ENCODE measurements around the gene TTYH2.

DNA sequence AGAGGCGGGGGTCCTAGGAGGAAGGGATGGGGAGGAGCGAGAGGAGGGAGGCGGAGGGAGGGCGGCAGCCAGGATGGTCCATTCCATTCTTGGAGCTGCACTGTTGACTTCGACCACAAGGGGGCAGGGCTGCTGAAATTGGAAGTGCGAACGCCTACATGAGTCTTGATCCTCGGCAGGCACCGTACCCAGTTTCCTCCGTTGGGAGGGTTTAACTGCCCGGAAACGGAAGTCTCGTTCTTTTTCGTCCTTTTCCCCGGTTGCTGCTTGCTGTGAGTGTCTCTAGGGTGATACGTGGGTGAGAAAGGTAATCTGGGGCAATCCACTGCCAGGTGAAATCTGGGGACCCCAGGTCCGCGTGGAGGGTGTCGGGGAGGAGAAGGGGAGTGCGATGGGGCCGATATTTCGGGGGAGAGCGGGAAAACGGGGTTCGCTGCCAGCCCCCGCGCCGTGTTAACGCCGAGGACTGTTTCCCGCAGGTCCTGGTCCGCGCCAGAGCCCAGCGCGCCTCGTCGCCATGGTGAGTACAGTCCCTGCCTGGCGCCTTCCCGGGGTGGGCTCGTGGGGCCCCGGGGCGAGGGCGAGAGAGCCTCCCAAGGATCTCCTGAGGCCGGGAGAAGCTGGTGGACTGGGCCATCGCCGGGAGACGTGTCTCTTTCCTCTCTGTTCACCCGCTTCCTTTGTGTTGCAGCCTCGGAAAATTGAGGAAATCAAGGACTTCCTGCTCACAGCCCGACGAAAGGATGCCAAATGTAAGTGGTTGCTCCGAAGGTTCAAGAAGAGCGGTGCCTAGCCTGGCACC, 9.7 kb upstream of the TTYH2 start, which contains the start of gene RPL38:
- TF ChIP-seq TCF12 (IDR thresholded peaks at IDR 0.05) (0 out of 2 replicates have a peak, but pooled peaks have one; percentile 24), POLR2AphosphoS5 (IDR thresholded peaks at IDR 0.05; ENCODE audit: low read depth, low read length) (peak; percentile 100), YY1 (IDR thresholded peaks at IDR 0.05; ENCODE audit: low read depth) (peak; percentile 49; the same call in 1 of the 2 replicates), RAD21 (IDR thresholded peaks at IDR 0.05; ENCODE audit: low read length) (peak; percentile 57), EP300 (IDR thresholded peaks at IDR 0.05; ENCODE audit: borderline replicate concordance in 1 of 2, low read depth in 1 of 2, low read length in 1 of 2) (peak in 1 of 2 experiments; percentile 75; a peak in 3 of 4 replicates), EZH2phosphoT487 (IDR thresholded peaks at IDR 0.05; ENCODE audit: borderline replicate concordance, low read depth) (no peak), MEF2A (IDR thresholded peaks at IDR 0.05; ENCODE audit: borderline replicate concordance, low read depth) (no peak)
- TF ChIP-seq, protein P1, sequence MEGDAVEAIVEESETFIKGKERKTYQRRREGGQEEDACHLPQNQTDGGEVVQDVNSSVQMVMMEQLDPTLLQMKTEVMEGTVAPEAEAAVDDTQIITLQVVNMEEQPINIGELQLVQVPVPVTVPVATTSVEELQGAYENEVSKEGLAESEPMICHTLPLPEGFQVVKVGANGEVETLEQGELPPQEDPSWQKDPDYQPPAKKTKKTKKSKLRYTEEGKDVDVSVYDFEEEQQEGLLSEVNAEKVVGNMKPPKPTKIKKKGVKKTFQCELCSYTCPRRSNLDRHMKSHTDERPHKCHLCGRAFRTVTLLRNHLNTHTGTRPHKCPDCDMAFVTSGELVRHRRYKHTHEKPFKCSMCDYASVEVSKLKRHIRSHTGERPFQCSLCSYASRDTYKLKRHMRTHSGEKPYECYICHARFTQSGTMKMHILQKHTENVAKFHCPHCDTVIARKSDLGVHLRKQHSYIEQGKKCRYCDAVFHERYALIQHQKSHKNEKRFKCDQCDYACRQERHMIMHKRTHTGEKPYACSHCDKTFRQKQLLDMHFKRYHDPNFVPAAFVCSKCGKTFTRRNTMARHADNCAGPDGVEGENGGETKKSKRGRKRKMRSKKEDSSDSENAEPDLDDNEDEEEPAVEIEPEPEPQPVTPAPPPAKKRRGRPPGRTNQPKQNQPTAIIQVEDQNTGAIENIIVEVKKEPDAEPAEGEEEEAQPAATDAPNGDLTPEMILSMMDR (IDR thresholded peaks at IDR 0.05) = peak; percentile 99
- TF ChIP-seq, protein P2, sequence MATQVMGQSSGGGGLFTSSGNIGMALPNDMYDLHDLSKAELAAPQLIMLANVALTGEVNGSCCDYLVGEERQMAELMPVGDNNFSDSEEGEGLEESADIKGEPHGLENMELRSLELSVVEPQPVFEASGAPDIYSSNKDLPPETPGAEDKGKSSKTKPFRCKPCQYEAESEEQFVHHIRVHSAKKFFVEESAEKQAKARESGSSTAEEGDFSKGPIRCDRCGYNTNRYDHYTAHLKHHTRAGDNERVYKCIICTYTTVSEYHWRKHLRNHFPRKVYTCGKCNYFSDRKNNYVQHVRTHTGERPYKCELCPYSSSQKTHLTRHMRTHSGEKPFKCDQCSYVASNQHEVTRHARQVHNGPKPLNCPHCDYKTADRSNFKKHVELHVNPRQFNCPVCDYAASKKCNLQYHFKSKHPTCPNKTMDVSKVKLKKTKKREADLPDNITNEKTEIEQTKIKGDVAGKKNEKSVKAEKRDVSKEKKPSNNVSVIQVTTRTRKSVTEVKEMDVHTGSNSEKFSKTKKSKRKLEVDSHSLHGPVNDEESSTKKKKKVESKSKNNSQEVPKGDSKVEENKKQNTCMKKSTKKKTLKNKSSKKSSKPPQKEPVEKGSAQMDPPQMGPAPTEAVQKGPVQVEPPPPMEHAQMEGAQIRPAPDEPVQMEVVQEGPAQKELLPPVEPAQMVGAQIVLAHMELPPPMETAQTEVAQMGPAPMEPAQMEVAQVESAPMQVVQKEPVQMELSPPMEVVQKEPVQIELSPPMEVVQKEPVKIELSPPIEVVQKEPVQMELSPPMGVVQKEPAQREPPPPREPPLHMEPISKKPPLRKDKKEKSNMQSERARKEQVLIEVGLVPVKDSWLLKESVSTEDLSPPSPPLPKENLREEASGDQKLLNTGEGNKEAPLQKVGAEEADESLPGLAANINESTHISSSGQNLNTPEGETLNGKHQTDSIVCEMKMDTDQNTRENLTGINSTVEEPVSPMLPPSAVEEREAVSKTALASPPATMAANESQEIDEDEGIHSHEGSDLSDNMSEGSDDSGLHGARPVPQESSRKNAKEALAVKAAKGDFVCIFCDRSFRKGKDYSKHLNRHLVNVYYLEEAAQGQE (IDR thresholded peaks at IDR 0.05; ENCODE audit: low read depth, low read length) = peak; percentile 80; the same call in 1 of the 2 replicates
- TF ChIP-seq, protein P3, sequence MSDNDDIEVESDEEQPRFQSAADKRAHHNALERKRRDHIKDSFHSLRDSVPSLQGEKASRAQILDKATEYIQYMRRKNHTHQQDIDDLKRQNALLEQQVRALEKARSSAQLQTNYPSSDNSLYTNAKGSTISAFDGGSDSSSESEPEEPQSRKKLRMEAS (IDR thresholded peaks at IDR 0.05; ENCODE audit: low read depth) = peak; percentile 97

All from SK-N-SH (cell line).